BE2C (cell line): ENCODE measurements around the gene STAC. TPM values are rescaled to one million over a fixed set of nuclear protein-coding genes. Genes with fewer than 3 reads are reported as not detected.
A peak's percentile ranks its signal among the peaks of the same experiment; 100 is the strongest.

Experiments used
- DNase-seq: peaks from one replicate; pipeline ENCODE4 v3.0.0-alpha.2; 2020
- H3K27me3 ChIP-seq: fragments of 250-450 bp; sonication (Bioruptor Pico); 2 replicates; pipeline ENCODE4 v1.5.1; 2020; ENCODE audit warnings: mild to moderate bottlenecking
- H3K36me3 ChIP-seq: fragments of 250-450 bp; sonication (Bioruptor Pico); 2 replicates; pipeline ENCODE4 v1.5.1; 2020; ENCODE audit warnings: mild to moderate bottlenecking
- H3K4me1 ChIP-seq: fragments of 250-450 bp; sonication (Bioruptor Pico); 2 replicates; pipeline ENCODE4 v1.5.1; 2020
- H3K4me3 ChIP-seq: 2 replicates; pipeline ENCODE4 v1.5.1; 2011; ENCODE audit warnings: low read depth, low read length
- H3K9me3 ChIP-seq: fragments of 250-450 bp; sonication (Bioruptor Pico); 2 replicates; pipeline ENCODE4 v1.5.1; 2020
- polyA plus RNA-seq: library from polyadenylated mRNA; unstranded; fragments of >200 nt; gene quantifications from one replicate; pipeline ENCODE4 v1.2.1, GENCODE V29; 2012; ENCODE audit warnings: low read depth, missing spikeins; ENCODE audit not compliant: insufficient read length, insufficient read depth
- TF ChIP-seq, protein P1 (sequence below): IDR thresholded peaks from 2 replicates; pipeline ENCODE4 v1.5.1; 2012; ENCODE audit warnings: mild to moderate bottlenecking, low read depth, low read length

The STAC gene
- 55.6 TPM for polyA plus RNA-seq

GRCh38 chr3:36380221-36381031 lies at the start of gene STAC:
STAC (plus strand) TSS chr3:36380504; CDS start chr3:36380644, 140 bp downstream.
- no peaks in the 10 kb centered on the region for H3K9me3 ChIP-seq
- no peaks in the 10 kb centered on the region for H3K27me3 ChIP-seq
- DNase-seq, result peak; percentile 86
- no peaks in the 10 kb centered on the region for H3K4me1 ChIP-seq
- H3K4me3 ChIP-seq, result peak within 1 kb of the TSS; percentile 89
- peaks cover 13% of the 10 kb centered on the region for H3K36me3 ChIP-seq
- TF ChIP-seq, protein P1, sequence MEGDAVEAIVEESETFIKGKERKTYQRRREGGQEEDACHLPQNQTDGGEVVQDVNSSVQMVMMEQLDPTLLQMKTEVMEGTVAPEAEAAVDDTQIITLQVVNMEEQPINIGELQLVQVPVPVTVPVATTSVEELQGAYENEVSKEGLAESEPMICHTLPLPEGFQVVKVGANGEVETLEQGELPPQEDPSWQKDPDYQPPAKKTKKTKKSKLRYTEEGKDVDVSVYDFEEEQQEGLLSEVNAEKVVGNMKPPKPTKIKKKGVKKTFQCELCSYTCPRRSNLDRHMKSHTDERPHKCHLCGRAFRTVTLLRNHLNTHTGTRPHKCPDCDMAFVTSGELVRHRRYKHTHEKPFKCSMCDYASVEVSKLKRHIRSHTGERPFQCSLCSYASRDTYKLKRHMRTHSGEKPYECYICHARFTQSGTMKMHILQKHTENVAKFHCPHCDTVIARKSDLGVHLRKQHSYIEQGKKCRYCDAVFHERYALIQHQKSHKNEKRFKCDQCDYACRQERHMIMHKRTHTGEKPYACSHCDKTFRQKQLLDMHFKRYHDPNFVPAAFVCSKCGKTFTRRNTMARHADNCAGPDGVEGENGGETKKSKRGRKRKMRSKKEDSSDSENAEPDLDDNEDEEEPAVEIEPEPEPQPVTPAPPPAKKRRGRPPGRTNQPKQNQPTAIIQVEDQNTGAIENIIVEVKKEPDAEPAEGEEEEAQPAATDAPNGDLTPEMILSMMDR, result no peak

DNA sequence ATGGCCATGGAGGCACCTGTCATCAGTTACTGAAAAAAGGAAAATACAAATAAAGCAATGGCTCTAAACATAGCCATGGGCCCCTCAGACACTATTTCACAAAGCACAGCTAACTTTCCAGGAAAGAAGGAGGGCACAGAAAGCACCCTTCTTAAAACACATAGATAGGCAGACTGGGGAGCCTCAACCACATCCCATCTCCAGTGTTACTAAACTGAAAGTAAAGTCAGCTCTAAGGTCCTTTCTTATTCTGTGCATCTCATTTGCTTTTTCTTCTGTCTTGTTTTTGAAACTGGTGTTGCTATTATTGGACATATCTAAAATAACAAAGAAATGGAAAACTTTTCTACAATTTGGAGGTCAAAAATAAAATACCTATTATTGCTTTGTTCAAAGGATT lies 48.2 kb upstream of the STAC start:
- no peaks in the 10 kb centered on the region for H3K27me3 ChIP-seq
- H3K9me3 ChIP-seq, result no peaks in the 10 kb centered on the region
- TF ChIP-seq, protein P1, result no peak
- no peak for DNase-seq
- no peaks in the 10 kb centered on the region for H3K36me3 ChIP-seq
- H3K4me1 ChIP-seq, result no peaks in the 10 kb centered on the region
- H3K4me3 ChIP-seq, result no peak overlapping the region

DNA sequence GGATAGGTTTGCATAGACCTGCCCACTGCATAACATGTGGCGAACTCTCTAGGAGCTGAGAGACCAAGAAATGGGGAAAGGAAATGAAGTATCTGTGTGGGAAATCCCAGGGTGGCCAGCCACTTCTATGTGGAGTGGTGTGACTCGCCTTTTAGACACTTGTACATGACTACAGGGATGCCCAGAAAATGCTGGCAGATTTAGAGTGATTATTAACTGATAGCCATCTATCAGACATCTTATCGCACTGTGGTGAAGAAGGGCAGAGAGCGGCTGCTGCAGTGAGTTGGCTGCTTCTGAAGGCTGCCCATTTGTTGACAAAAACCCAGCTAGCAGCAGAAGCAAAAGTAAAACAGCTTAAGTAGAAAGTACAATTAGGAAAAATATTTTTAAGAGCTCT lies 18.1 kb upstream of the STAC start:
- H3K27me3 ChIP-seq, result no peaks in the 10 kb centered on the region
- no peaks in the 10 kb centered on the region for H3K36me3 ChIP-seq
- H3K4me1 ChIP-seq, result peaks cover 6% of the 10 kb centered on the region
- TF ChIP-seq, protein P1, result no peak
- DNase-seq, result no peak
- H3K9me3 ChIP-seq, result no peaks in the 10 kb centered on the region
- H3K4me3 ChIP-seq, result no peak overlapping the region

- TF ChIP-seq, protein P1, result no peak
- Histone ChIP-seq H3K4me3 (no peak overlapping the region), H3K9me3 (no peaks in the 10 kb centered on the region), H3K4me1 (peaks cover 6% of the 10 kb centered on the region), H3K27me3 (no peaks in the 10 kb centered on the region), H3K36me3 (no peaks in the 10 kb centered on the region)
- no peak for DNase-seq
These were observed 17.3 kb upstream of the STAC start for GRCh38 chr3:36362973-36363372.

DNA sequence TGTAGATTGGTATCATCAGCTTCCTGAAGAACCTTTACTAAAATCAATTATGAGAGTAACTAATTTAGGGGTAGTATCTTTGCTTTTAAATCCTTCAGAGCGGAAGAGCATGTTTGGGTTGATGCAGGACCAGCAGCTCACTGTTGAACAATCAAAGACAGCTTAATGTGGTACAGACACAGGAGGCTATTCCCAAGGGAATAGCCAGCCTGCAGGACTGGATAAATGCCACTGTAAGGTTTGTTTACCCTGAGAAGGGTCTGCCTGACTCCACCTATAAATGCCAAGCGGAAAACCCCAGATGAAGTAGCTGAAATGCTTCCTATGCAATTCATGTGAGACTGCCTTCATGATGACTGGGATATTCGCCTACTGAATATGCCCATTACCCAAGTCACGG lies 16.0 kb upstream of the STAC start:
- DNase-seq, result peak; percentile 53
- H3K36me3 ChIP-seq, result no peaks in the 10 kb centered on the region
- no peaks in the 10 kb centered on the region for H3K27me3 ChIP-seq
- TF ChIP-seq, protein P1, result no peak
- no peak overlapping the region for H3K4me3 ChIP-seq
- H3K4me1 ChIP-seq, result peaks cover 6% of the 10 kb centered on the region
- H3K9me3 ChIP-seq, result no peaks in the 10 kb centered on the region

DNA sequence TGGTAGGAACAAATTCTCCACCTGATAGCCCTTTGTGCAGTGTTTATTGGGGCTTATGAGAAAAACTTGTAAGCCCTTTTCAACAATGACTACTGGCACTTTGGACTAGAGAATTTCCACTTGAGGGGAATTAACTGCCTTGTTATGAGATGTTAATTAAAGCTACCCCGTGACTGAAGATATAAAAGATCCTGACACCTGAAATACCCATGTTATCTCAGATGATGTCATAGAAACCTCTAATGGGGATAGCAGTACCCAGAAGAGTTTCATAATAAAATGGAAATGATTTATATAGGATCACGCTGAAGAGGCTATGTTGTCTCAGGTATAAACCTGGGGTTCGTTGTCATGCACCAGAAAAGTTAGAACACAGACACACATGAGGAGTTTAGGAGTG lies 14.5 kb upstream of the STAC start:
- no peak for DNase-seq
- H3K4me3 ChIP-seq, result no peak overlapping the region
- H3K4me1 ChIP-seq, result peaks cover 6% of the 10 kb centered on the region
- H3K27me3 ChIP-seq, result no peaks in the 10 kb centered on the region
- no peaks in the 10 kb centered on the region for H3K9me3 ChIP-seq
- TF ChIP-seq, protein P1, result no peak
- H3K36me3 ChIP-seq, result no peaks in the 10 kb centered on the region
